Activated T-cell treated with anti-CD3 and anti-CD28 coated beads, Interleukin-2, amount 50 U/mL, for 24 hours (primary cell): Measurements from ENCODE around the gene KRT31.
"Not testable (repeated sequence)": the region's sequence is repeated elsewhere in the genome, so short reads cannot be mapped to it uniquely, and the experiment has no call there.

ENCODE experiments used
- DNase-seq: peaks from one replicate; pipeline ENCODE4 v3.0.0-alpha.2; 2020
- H3K27ac Mint-ChIP-seq: 2 replicates; pipeline ENCODE4 v1.8.0; 2020; ENCODE audit warnings: mild to moderate bottlenecking, mixed read lengths
- H3K27me3 Mint-ChIP-seq: 2 replicates; pipeline ENCODE4 v1.8.0; 2020; ENCODE audit warnings: mixed read lengths
- H3K36me3 Mint-ChIP-seq: 2 replicates; pipeline ENCODE4 v1.8.0; 2020; ENCODE audit warnings: low read depth, mixed read lengths
- H3K4me1 Mint-ChIP-seq: 2 replicates; pipeline ENCODE4 v1.8.0; 2020; ENCODE audit warnings: low read depth, mixed read lengths
- H3K4me3 Mint-ChIP-seq: 2 replicates; pipeline ENCODE4 v1.8.0; 2020; ENCODE audit warnings: mild to moderate bottlenecking, moderate library complexity, mixed read lengths
- H3K9me3 Mint-ChIP-seq: 2 replicates; pipeline ENCODE4 v1.8.0; 2020; ENCODE audit warnings: mixed read lengths

Gene KRT31

GRCh38 chr17:41396996-41397660, at the start of gene KRT31:
KRT31 (minus strand) TSS chr17:41397608; CDS start chr17:41397539, 69 bp downstream.
- H3K4me3 Mint-ChIP-seq: no peak within 1 kb of the TSS
- H3K4me1 Mint-ChIP-seq: peaks cover 5% of the 10 kb centered on the region
- H3K27ac Mint-ChIP-seq: no peak within 1 kb of the TSS
- no peaks in the 10 kb centered on the region for H3K36me3 Mint-ChIP-seq
- no peak for DNase-seq
- peaks cover under 1% of the 10 kb centered on the region for H3K27me3 Mint-ChIP-seq
- no peaks in the 10 kb centered on the region for H3K9me3 Mint-ChIP-seq

- Mint-ChIP-seq H3K4me3 (no peak overlapping the region), H3K36me3 (no peaks in the 10 kb centered on the region), H3K27ac (no peak overlapping the region), H3K27me3 (peaks cover 10% of the 10 kb centered on the region), H3K4me1 (no peaks in the 10 kb centered on the region), H3K9me3 (no peaks in the 10 kb centered on the region)
- DNase-seq: no peak
Observed at GRCh38 chr17:41446806-41447205, 49.4 kb upstream of the KRT31 start.

GRCh38 chr17:41444640-41445039, 47.2 kb upstream of the KRT31 start:
- peaks cover 10% of the 10 kb centered on the region for H3K27me3 Mint-ChIP-seq
- H3K4me3 Mint-ChIP-seq: no peak overlapping the region
- H3K27ac Mint-ChIP-seq: no peak overlapping the region
- no peaks in the 10 kb centered on the region for H3K36me3 Mint-ChIP-seq
- no peaks in the 10 kb centered on the region for H3K4me1 Mint-ChIP-seq
- no peaks in the 10 kb centered on the region for H3K9me3 Mint-ChIP-seq
- no peak for DNase-seq

GRCh38 chr17:41444186-41444585, 46.8 kb upstream of the KRT31 start:
- no peaks in the 10 kb centered on the region for H3K9me3 Mint-ChIP-seq
- H3K4me1 Mint-ChIP-seq: no peaks in the 10 kb centered on the region

GRCh38 chr17:41442739-41443138, 45.3 kb upstream of the KRT31 start:
- Mint-ChIP-seq H3K27ac (no peak overlapping the region), H3K27me3 (peaks cover 8% of the 10 kb centered on the region), H3K36me3 (no peaks in the 10 kb centered on the region), H3K9me3 (no peaks in the 10 kb centered on the region), H3K4me1 (no peaks in the 10 kb centered on the region), H3K4me3 (no peak overlapping the region)
- no peak for DNase-seq

More at GRCh38 chr17:41444186-41444585, 46.8 kb upstream of the KRT31 start:
- Mint-ChIP-seq H3K27me3 (peaks cover 10% of the 10 kb centered on the region), H3K36me3 (no peaks in the 10 kb centered on the region), H3K4me3 (no peak overlapping the region), H3K27ac (no peak overlapping the region)
- DNase-seq: no peak

GRCh38 chr17:41440531-41441033, 43.2 kb upstream of the KRT31 start, which contains the start of gene KRT38:
KRT38 (minus strand) TSS chr17:41440983; CDS start chr17:41440921, 62 bp downstream.
- peaks cover 3% of the 10 kb centered on the region for H3K27me3 Mint-ChIP-seq
- H3K27ac Mint-ChIP-seq: no peak within 1 kb of the TSS
- H3K9me3 Mint-ChIP-seq: no peaks in the 10 kb centered on the region
- H3K4me3 Mint-ChIP-seq: no peak within 1 kb of the TSS
- no peaks in the 10 kb centered on the region for H3K36me3 Mint-ChIP-seq
- H3K4me1 Mint-ChIP-seq: no peaks in the 10 kb centered on the region
- no peak for DNase-seq

GRCh38 chr17:41439375-41439774, 42.0 kb upstream of the KRT31 start:
- Mint-ChIP-seq H3K4me1 (no peaks in the 10 kb centered on the region), H3K27me3 (peaks cover 3% of the 10 kb centered on the region), H3K36me3 (no peaks in the 10 kb centered on the region), H3K9me3 (no peaks in the 10 kb centered on the region), H3K4me3 (no peak overlapping the region), H3K27ac (no peak overlapping the region)
- DNase-seq: no peak

- Mint-ChIP-seq H3K4me1 (no peaks in the 10 kb centered on the region), H3K27ac (no peak overlapping the region), H3K9me3 (no peaks in the 10 kb centered on the region), H3K27me3 (peaks cover 3% of the 10 kb centered on the region), H3K4me3 (no peak overlapping the region), H3K36me3 (no peaks in the 10 kb centered on the region)
- DNase-seq: no peak
Observed at GRCh38 chr17:41437769-41438168, 40.4 kb upstream of the KRT31 start.

- H3K4me1 Mint-ChIP-seq: no peaks in the 10 kb centered on the region
- DNase-seq: no peak
- H3K27ac Mint-ChIP-seq: no peak overlapping the region
- H3K27me3 Mint-ChIP-seq: peaks cover 3% of the 10 kb centered on the region
- H3K9me3 Mint-ChIP-seq: no peaks in the 10 kb centered on the region
- no peak overlapping the region for H3K4me3 Mint-ChIP-seq
- no peaks in the 10 kb centered on the region for H3K36me3 Mint-ChIP-seq
Observed at GRCh38 chr17:41437254-41437653, 39.8 kb upstream of the KRT31 start.

GRCh38 chr17:41434415-41434814, 37.0 kb upstream of the KRT31 start:
- Mint-ChIP-seq H3K9me3 (no peaks in the 10 kb centered on the region), H3K36me3 (no peaks in the 10 kb centered on the region)

GRCh38 chr17:41434005-41434404, 36.6 kb upstream of the KRT31 start:
- Mint-ChIP-seq H3K4me3 (no peak overlapping the region), H3K9me3 (no peaks in the 10 kb centered on the region), H3K27ac (no peak overlapping the region), H3K27me3 (no peaks in the 10 kb centered on the region), H3K4me1 (no peaks in the 10 kb centered on the region), H3K36me3 (no peaks in the 10 kb centered on the region)
- no peak for DNase-seq

More at GRCh38 chr17:41434415-41434814, 37.0 kb upstream of the KRT31 start:
- no peak for DNase-seq
- Mint-ChIP-seq H3K27me3 (no peaks in the 10 kb centered on the region), H3K4me3 (no peak overlapping the region), H3K4me1 (no peaks in the 10 kb centered on the region), H3K27ac (no peak overlapping the region)

- no peak for DNase-seq
- Mint-ChIP-seq H3K27me3 (no peaks in the 10 kb centered on the region), H3K27ac (no peak overlapping the region), H3K36me3 (no peaks in the 10 kb centered on the region), H3K4me1 (no peaks in the 10 kb centered on the region), H3K9me3 (no peaks in the 10 kb centered on the region), H3K4me3 (no peak overlapping the region)
Observed at GRCh38 chr17:41433586-41433985, 36.2 kb upstream of the KRT31 start.

GRCh38 chr17:41430376-41430775, 33.0 kb upstream of the KRT31 start:
- not testable (repeated sequence) for H3K4me3 Mint-ChIP-seq, H3K27me3 Mint-ChIP-seq, H3K4me1 Mint-ChIP-seq, DNase-seq, H3K27ac Mint-ChIP-seq, H3K9me3 Mint-ChIP-seq, H3K36me3 Mint-ChIP-seq

GRCh38 chr17:41429667-41430066, 32.3 kb upstream of the KRT31 start:
- no peak for DNase-seq
- no peak overlapping the region for H3K27ac Mint-ChIP-seq
- H3K27me3 Mint-ChIP-seq: no peaks in the 10 kb centered on the region
- no peak overlapping the region for H3K4me3 Mint-ChIP-seq
- H3K36me3 Mint-ChIP-seq: no peaks in the 10 kb centered on the region
- no peaks in the 10 kb centered on the region for H3K4me1 Mint-ChIP-seq
- no peaks in the 10 kb centered on the region for H3K9me3 Mint-ChIP-seq

- Mint-ChIP-seq H3K36me3 (no peaks in the 10 kb centered on the region), H3K9me3 (no peaks in the 10 kb centered on the region), H3K4me1 (no peaks in the 10 kb centered on the region), H3K27ac (no peak overlapping the region), H3K4me3 (no peak overlapping the region), H3K27me3 (no peaks in the 10 kb centered on the region)
- DNase-seq: no peak
Observed at GRCh38 chr17:41428591-41429291, 31.3 kb upstream of the KRT31 start.
